Fibroblast of villous mesenchyme (primary cell): ENCODE measurements around the gene NFE2L3. TPM values are rescaled to one million over a fixed set of nuclear protein-coding genes. Genes with fewer than 3 reads are reported as not detected.

Experiments used
- DNase-seq: peaks from one replicate; pipeline ENCODE4 v3.0.0-alpha.2; 2010; ENCODE audit warnings: low read depth
- H3K4me3 ChIP-seq: 2 replicates; pipeline ENCODE4 v1.5.1; 2011; ENCODE audit warnings: low read depth, mild to moderate bottlenecking, low read length
- total RNA-seq: library from RNA; depleted of rRNA; stranded (reverse); fragments of >200 nt; gene quantifications from 2 replicates; pipeline ENCODE4 v1.2.3, GENCODE V29; 2012
- TF ChIP-seq, protein P1 (sequence below): IDR thresholded peaks from 2 replicates; pipeline ENCODE4 v1.5.1; 2012; ENCODE audit warnings: low read depth, mild to moderate bottlenecking, low read length; ENCODE audit not compliant: insufficient read depth

The NFE2L3 gene
- total RNA-seq, 1 donor, result 6.9 TPM

DNA sequence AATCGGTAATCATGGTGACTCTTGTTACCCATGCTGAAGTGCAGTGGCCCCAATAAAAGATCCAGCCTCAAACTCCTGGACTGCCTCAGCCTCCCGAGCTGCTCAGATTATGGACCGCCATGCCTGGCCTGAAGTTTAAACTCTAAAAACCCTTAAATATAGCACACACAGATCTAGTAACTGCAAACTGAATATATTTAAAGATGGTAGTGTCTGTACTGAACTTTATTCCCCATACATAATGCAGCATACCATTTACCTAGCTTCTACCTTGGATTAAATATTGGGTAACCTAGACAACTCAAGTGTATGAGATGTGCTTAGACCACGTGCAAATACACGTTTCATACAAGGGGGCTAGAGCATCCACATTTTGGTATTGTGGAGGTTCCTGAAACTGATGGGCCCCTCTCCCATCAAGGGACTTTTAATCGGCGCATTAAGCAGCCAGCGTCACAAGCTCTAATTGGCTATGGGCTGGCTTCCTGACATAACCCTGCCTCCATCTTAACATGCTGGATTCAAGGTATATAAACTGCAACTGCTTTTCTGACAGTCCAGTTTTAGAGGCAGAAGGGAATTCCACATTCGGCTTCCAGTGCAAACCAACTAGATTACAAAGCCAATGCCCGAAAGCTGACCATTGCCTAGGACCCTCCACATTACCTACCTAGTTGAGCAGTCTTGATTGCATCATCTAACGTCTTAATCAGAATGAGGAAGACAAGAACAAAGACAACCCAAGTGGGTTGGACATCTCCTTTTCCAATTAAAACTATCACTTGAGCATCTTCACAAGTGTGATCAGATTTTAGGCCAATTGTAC, 35.6 kb downstream of the NFE2L3 start:
- H3K4me3 ChIP-seq, result no peak overlapping the region
- no peak for DNase-seq
- TF ChIP-seq, protein P1, sequence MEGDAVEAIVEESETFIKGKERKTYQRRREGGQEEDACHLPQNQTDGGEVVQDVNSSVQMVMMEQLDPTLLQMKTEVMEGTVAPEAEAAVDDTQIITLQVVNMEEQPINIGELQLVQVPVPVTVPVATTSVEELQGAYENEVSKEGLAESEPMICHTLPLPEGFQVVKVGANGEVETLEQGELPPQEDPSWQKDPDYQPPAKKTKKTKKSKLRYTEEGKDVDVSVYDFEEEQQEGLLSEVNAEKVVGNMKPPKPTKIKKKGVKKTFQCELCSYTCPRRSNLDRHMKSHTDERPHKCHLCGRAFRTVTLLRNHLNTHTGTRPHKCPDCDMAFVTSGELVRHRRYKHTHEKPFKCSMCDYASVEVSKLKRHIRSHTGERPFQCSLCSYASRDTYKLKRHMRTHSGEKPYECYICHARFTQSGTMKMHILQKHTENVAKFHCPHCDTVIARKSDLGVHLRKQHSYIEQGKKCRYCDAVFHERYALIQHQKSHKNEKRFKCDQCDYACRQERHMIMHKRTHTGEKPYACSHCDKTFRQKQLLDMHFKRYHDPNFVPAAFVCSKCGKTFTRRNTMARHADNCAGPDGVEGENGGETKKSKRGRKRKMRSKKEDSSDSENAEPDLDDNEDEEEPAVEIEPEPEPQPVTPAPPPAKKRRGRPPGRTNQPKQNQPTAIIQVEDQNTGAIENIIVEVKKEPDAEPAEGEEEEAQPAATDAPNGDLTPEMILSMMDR, result no peak

DNA sequence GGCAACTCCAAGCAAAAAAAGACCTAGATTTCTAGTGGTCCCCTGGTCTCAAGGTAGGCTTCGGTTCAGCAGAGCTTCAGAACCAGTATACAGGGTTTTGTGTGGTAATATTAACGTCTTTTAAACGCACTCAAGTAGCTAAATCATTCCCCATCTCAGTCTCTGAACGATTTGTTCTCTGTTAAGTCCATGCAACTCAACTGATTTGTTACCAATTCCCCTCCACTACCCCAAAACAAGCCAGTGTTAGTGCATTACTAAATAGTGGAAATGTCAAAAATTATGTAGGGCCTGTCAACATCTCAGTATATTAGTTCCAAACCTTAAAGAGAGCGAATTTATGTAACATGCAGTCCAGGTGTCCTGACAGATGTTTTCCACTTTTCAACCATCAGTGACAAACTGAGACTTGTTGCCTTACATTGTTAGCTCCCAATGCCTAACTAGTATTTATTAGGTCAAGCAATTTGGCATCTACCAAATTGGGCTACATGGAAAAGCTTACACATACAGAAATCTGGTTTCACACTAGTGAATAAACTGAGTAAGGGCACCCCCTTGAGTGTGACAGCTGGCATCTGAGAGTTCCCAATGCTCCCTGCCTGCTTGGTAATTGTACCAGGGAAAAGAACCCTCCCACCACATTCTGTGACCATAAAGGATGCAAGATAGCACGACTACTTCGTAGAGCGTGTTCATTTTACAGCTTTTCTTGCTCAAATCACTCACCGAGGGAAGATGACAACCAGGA, 36.4 kb downstream of the NFE2L3 start:
- TF ChIP-seq, protein P1, result no peak
- DNase-seq, result no peak
- H3K4me3 ChIP-seq, result no peak overlapping the region

DNA sequence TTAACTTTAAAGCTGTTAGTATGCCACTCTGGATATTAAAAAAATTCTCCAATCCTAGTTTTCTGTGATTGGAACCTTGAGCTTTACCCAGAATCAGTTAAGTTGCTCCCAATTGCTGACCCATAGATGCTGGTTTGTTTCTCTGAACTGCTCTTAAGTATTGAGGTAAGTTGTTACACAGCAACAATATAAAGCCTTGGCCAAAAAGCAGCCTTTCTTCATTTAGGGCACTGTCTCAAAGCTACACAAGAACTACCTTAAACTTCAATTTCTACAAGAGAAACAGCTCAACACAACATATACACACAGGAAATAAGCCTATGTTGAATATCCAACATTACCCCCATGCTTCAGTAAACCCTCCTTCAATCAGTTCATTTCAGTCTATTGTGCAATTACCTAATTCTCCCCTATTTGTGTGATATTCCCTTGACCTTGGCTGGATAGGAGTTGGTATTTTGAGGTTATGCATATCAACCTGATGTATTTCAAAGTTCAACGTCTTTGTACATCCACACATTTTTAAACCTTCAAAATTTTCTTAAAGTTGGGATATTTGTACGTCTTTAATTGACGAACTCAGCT, 37.1 kb downstream of the NFE2L3 start:
- H3K4me3 ChIP-seq, result no peak overlapping the region
- DNase-seq, result no peak
- TF ChIP-seq, protein P1, result no peak

DNA sequence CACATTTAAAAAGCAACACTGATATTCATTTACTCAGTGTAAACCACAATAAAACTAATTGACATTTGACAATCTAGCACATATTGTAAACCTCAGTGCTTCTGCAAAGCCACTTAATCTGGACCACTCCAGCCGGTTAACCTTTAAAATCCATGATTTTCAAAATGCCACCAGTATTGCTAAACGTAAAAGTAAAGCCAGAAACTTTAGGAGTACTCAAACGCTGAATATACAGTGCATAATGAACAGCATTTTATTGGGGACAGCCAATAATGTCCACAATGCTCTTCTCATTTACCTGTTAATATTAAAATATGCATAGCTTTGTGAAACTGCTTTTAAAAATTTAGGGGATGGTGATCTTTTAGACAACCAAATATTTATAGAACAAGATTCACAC, 37.7 kb downstream of the NFE2L3 start:
- DNase-seq, result no peak
- TF ChIP-seq, protein P1, result no peak
- no peak overlapping the region for H3K4me3 ChIP-seq

DNA sequence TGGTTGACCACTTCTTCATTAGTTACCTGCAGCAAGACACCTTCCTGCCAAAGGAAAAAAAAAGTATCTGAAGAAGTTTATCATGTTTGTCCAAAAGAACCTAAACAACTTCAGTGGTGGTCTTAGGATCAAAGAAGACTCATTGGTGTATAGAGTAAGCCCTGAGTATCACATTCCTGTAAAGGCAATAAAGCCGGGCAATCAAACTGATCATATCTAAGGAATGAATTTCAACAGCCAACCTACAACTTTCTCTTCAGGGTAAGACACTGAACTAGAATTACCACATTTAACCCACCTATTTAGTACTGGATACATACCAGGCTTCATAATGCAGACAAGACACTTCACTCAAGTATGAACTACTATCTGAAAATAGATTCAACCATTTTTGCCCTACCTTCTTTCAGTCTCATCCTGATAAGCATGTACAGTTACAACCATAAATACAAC, 38.4 kb downstream of the NFE2L3 start:
- TF ChIP-seq, protein P1, result no peak
- no peak overlapping the region for H3K4me3 ChIP-seq
- DNase-seq, result no peak

DNA sequence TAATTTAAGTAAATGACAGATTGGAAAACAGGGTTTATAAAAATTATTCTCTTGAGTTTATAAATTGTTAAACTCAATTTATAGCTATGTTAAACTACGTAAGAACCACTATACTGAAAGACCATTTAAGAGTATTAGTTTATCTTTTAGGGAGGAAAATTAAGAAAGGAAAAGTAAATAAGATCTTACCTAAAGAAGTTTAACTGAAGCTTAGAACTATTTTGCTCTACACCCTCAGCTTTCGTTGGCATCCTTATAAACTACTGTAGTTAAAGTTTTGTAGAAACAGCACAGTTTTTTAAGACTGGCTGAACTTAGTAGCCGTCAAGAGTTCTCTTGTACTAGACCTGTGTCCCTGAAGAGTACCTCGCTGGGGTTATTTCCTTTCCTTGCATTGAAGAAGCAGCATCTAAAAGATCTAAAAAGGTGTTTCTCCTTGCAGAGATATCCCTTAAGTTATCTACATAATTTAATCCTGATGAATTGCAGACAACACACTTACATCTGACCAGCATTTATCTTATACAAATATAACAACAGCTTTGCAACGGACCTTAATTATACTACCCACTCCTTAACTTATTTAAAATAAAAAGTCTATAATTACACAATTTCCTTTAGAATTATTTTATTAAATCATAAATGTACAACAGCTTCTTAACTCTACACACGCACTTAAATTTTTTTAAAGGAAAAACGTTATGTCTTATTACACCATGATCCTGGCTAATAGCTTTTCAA, 39.4 kb downstream of the NFE2L3 start:
- no peak for DNase-seq
- H3K4me3 ChIP-seq, result no peak overlapping the region
- TF ChIP-seq, protein P1, result no peak
